Measurements from ENCODE around the gene ABHD4. TPM values are rescaled to one million over a fixed set of nuclear protein-coding genes. Genes with fewer than 3 reads are reported as not detected.

ABHD4 gene
- total RNA-seq, 1 experiment from 2014 or later: 9.1 TPM

DNA sequence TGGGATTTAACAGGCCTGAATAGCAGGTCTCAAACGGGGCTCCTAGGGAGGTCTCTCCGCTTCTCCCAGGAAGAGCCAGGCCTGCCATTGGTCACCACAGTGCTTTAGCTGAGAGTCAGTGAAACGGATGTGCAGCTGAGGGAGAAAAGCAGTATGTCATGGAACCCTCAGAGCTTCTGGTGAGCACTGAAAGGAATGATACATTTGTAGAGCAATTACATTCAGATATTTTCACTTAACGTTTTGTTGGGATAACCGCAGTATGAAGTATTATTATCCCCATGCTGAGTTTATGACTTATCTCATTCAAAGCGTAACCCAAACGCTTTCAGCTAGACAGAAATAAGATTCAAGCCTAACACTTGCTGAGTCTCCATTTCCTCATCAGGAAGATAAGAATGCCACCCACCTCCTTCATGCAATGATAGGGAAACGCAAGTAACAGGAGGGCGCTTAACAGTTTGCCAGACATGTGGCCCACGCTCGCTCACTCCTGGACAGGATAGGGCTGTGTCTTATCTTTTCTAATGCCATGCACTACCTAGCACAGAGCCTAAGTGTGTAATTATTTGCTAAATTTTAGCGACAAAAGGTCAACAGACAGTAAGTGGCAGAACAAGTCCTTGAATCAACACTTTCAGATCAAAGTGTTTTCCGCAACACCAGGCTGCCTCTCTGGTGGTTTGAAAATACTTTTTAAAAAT is 37.3 kb upstream of the ABHD4 start:
- Histone ChIP-seq H3K9me2 (replicated peaks; ENCODE audit: low read length) (no peaks in the 10 kb centered on the region), H3K36me3 (ENCODE audit: low read depth, low read length) (peaks cover 25% of the 10 kb centered on the region), H3K9me3 (ENCODE audit: low read length) (no peaks in the 10 kb centered on the region), H3K79me2 (ENCODE audit: low read length) (no peaks in the 10 kb centered on the region), H3F3A (ENCODE audit: low read length, unreplicated experiment) (no peaks in the 10 kb centered on the region), H2AFZ (ENCODE audit: low read length) (no peak overlapping the region), H3K9ac (ENCODE audit: low read length) (no peak overlapping the region), H3K27ac (ENCODE audit: low read length) (no peak overlapping the region), H3K27me3 (ENCODE audit: low read length) (no peaks in the 10 kb centered on the region), H3K4me3 (ENCODE audit: low read length) (no peak overlapping the region), H3K4me2 (ENCODE audit: low read length) (peak overlapping the region; percentile 24), H3K4me1 (ENCODE audit: insufficient read depth, low read length) (peaks cover 39% of the 10 kb centered on the region), H4K20me1 (ENCODE audit: low read length) (no peaks in the 10 kb centered on the region)
- POLR2A ChIA-PET (ENCODE audit: unreplicated experiment): no interaction called here
- CTCF ChIA-PET: interaction anchor here (0.6 to 1.8 kb wide), 2 partner anchors 92 to 276 kb away, joined by 3 to 6 read pairs; no protein-coding TSS in a partner anchor
- DNase-seq (peak; percentile 32), ATAC-seq (no peak)
- TF ChIP-seq, protein P1, sequence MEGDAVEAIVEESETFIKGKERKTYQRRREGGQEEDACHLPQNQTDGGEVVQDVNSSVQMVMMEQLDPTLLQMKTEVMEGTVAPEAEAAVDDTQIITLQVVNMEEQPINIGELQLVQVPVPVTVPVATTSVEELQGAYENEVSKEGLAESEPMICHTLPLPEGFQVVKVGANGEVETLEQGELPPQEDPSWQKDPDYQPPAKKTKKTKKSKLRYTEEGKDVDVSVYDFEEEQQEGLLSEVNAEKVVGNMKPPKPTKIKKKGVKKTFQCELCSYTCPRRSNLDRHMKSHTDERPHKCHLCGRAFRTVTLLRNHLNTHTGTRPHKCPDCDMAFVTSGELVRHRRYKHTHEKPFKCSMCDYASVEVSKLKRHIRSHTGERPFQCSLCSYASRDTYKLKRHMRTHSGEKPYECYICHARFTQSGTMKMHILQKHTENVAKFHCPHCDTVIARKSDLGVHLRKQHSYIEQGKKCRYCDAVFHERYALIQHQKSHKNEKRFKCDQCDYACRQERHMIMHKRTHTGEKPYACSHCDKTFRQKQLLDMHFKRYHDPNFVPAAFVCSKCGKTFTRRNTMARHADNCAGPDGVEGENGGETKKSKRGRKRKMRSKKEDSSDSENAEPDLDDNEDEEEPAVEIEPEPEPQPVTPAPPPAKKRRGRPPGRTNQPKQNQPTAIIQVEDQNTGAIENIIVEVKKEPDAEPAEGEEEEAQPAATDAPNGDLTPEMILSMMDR (conservative IDR thresholded peaks at IDR 0.05; ENCODE audit: low read depth, low read length): no peak
- TF ChIP-seq EZH2phosphoT487 (IDR thresholded peaks at IDR 0.05; ENCODE audit: borderline replicate concordance, low read length): no peak
- TF ChIP-seq EZH2 (IDR thresholded peaks at IDR 0.05; ENCODE audit: low read length, unreplicated experiment): no peak
- intact Hi-C loops (cut with micrococcal nuclease): no loop called here
- BruUV-seq (replicated peaks): no TSS peak

DNA sequence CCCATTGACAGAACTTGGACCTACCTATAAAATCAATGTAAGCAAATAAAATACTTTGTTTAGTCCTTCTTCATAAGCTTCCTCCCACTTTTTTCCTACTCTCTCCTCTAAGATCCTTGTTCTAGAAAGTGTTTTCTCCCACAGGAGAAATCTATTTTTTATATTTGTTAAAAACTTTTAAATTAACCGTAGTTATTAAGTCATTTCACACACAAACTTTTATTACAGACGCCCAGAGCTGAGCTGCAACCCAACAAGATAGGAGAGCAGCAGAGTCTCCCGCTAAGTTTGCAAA is 36.8 kb upstream of the ABHD4 start:
- no peaks in the 10 kb centered on the region for H3K79me2 ChIP-seq (ENCODE audit: low read length)
- ChIA-PET POLR2A (ENCODE audit: unreplicated experiment) (no interaction called here), CTCF (interaction anchor here (0.6 kb wide), 1 partner anchor 276 kb away, joined by 3 read pairs; no protein-coding TSS in a partner anchor)
- intact Hi-C loops (cut with micrococcal nuclease): no loop called here
- H3F3A ChIP-seq (ENCODE audit: low read length, unreplicated experiment): no peaks in the 10 kb centered on the region
- no peaks in the 10 kb centered on the region for H3K9me2 ChIP-seq (replicated peaks; ENCODE audit: low read length)
- no peak for ATAC-seq
- peaks cover 34% of the 10 kb centered on the region for H3K4me1 ChIP-seq (ENCODE audit: insufficient read depth, low read length)
- H3K27me3 ChIP-seq (ENCODE audit: low read length): no peaks in the 10 kb centered on the region
- DNase-seq: no peak
- no peaks in the 10 kb centered on the region for H3K9me3 ChIP-seq (ENCODE audit: low read length)
- H2AFZ ChIP-seq (ENCODE audit: low read length): no peak overlapping the region
- no peak overlapping the region for H3K4me3 ChIP-seq (ENCODE audit: low read length)
- no peaks in the 10 kb centered on the region for H4K20me1 ChIP-seq (ENCODE audit: low read length)
- BruUV-seq (replicated peaks): no TSS peak
- peaks cover 29% of the 10 kb centered on the region for H3K36me3 ChIP-seq (ENCODE audit: low read depth, low read length)
- no peak overlapping the region for H3K27ac ChIP-seq (ENCODE audit: low read length)
- H3K9ac ChIP-seq (ENCODE audit: low read length): no peak overlapping the region
- H3K4me2 ChIP-seq (ENCODE audit: low read length): peak overlapping the region; percentile 24; the same call in 1 of the 2 replicates
- TF ChIP-seq EZH2 (IDR thresholded peaks at IDR 0.05; ENCODE audit: low read length, unreplicated experiment) (no peak), EZH2phosphoT487 (IDR thresholded peaks at IDR 0.05; ENCODE audit: borderline replicate concordance, low read length) (no peak)
- TF ChIP-seq, protein P1 (conservative IDR thresholded peaks at IDR 0.05; ENCODE audit: low read depth, low read length): no peak
